ENCODE measurements around the gene SOX15. TPM values are rescaled to one million over a fixed set of nuclear protein-coding genes. Genes with fewer than 3 reads are reported as not detected.

SOX15 gene
- total RNA-seq, 1 donor from 2014 or later = 1.0 TPM

DNA sequence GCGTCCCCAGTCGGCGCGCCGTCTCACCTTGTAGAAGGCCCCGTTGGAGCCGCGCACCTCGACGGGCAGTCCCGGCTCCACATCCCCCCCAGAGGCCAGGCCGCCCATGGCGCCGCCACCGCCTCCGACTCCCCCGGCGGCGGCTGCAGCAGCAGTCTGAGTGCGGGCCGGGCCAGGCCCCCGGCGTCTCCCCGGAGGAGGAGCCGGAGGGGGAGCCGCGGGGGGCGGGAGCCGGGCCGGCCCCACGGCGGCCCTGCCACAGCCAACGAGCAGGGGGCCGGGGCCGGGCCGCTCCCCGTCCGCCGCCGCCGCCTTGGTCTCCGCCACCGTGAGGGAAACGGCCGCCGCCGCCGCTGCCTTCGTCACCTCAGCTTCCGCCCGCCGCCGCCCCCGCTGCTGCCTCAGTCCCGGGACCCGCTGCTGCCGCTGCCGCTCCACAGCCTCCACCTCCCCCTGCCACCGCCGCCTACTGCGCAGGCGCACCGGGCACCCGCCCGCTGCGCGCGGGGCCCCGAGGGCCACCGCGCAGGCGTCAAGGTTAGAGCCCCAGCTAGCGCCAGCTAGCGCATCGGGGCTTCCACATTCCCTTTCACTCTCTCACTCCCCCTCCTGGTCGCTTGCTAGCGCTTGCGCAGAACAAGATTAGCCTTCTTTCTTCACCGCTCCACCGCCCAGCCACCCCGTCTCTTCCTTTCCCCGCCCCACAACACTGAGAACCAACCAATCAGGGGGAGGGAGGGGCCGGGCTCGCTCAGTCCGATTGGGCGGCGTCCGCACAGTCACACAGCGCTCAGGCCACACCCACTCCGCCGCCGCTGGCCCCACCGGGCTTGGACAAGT, 24.8 kb upstream of the SOX15 start, which contains the start of gene FXR2:
Gene FXR2 (minus strand): TSS at position 473 of the 840 bp plus-strand sequence. CDS start 365 bp downstream, at position 108.
- DNase-seq (ENCODE audit: low spot score, unreplicated experiment) = peak; percentile 100
- Mint-ChIP-seq H3K4me1 (ENCODE audit: low read depth) (peaks cover 25% of the 10 kb centered on the region), H3K27ac (peak within 1 kb of the TSS; percentile 97), H3K27me3 (no peaks in the 10 kb centered on the region), H3K9me3 (ENCODE audit: low read depth) (no peaks in the 10 kb centered on the region), H3K4me3 (ENCODE audit: low read depth) (peak within 1 kb of the TSS; percentile 87), H3K36me3 (ENCODE audit: insufficient read depth) (peaks cover 1% of the 10 kb centered on the region)
- TF ChIP-seq CTCF (IDR thresholded peaks at IDR 0.05; ENCODE audit: unreplicated experiment) = peak; percentile 61

- no peak for DNase-seq (ENCODE audit: low spot score, unreplicated experiment)
- Mint-ChIP-seq H3K4me3 (ENCODE audit: low read depth) (peak overlapping the region; percentile 87), H3K36me3 (ENCODE audit: insufficient read depth) (peaks cover 1% of the 10 kb centered on the region), H3K27me3 (no peaks in the 10 kb centered on the region), H3K27ac (peak overlapping the region; percentile 92), H3K4me1 (ENCODE audit: low read depth) (peaks cover 26% of the 10 kb centered on the region), H3K9me3 (ENCODE audit: low read depth) (no peaks in the 10 kb centered on the region)
- TF ChIP-seq CTCF (IDR thresholded peaks at IDR 0.05; ENCODE audit: unreplicated experiment) = no peak
Observed at GRCh38 chr17:7613769-7614424, 24.0 kb upstream of the SOX15 start.

DNA sequence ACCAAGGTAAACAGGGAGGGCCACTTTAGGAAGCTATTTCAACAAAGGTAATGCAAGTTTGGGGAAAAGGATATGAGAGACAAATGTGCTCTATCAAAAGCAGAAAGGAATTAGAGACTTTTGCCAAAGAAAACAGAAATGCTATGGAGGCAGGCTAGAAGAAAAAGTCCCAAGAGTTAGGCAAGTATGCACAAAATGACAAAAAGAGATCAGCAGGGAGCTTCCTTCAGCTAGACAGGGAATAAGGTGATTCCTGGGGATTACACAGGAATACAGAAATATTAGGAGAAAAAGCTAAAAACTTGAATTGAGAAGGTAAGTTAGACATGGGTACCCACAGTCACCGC, 22.4 kb upstream of the SOX15 start:
- H3K27ac Mint-ChIP-seq = peak overlapping the region; percentile 53
- peak overlapping the region; percentile 87 for H3K4me3 Mint-ChIP-seq (ENCODE audit: low read depth)
- no peaks in the 10 kb centered on the region for H3K27me3 Mint-ChIP-seq
- peaks cover 26% of the 10 kb centered on the region for H3K4me1 Mint-ChIP-seq (ENCODE audit: low read depth)
- DNase-seq (ENCODE audit: low spot score, unreplicated experiment) = no peak
- TF ChIP-seq CTCF (IDR thresholded peaks at IDR 0.05; ENCODE audit: unreplicated experiment) = no peak
- no peaks in the 10 kb centered on the region for H3K9me3 Mint-ChIP-seq (ENCODE audit: low read depth)
- peaks cover 1% of the 10 kb centered on the region for H3K36me3 Mint-ChIP-seq (ENCODE audit: insufficient read depth)

DNA sequence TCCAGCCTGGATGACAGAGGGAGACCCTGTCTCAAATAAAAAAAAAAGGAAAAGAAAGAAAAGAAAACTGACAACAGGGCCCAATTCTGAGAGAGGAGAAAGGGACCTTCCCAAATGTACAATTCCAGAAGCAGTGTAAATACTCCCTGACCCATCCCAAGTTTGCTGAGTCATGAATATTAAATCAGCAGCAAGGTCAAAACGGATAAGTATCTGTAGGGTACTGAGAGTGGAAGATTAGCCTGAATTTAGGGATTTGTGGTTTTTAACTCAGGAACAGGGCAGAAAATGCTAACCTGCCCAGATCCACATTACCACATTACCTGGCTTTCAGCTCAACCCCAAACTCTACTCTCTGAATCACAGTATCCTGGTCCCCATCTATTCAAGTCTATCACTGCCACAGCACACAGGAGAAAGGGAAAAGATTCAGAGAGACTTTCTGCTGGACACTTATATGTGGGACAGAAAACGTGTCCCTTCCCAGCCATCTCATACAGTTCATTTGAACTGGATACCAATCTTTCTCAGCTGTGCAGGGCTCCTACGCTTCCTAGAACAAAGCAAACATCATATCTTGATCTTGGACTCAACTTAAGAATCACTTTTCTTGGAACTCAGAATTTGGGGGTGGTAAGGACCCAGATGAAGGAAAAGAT, 21.9 kb upstream of the SOX15 start:
- Mint-ChIP-seq H3K4me3 (ENCODE audit: low read depth) (peak overlapping the region; percentile 87), H3K27ac (peak overlapping the region; percentile 59), H3K27me3 (no peaks in the 10 kb centered on the region)

More for the DNA sequence above, 21.9 kb upstream of the SOX15 start:
- H3K36me3 Mint-ChIP-seq (ENCODE audit: insufficient read depth) = peaks cover 1% of the 10 kb centered on the region
- DNase-seq (ENCODE audit: low spot score, unreplicated experiment) = no peak
- peaks cover 26% of the 10 kb centered on the region for H3K4me1 Mint-ChIP-seq (ENCODE audit: low read depth)
- no peaks in the 10 kb centered on the region for H3K9me3 Mint-ChIP-seq (ENCODE audit: low read depth)
- TF ChIP-seq CTCF (IDR thresholded peaks at IDR 0.05; ENCODE audit: unreplicated experiment) = no peak
